VCaP (cell line): ENCODE measurements around the gene ETF1.

Experiments used
- H3K27ac ChIP-seq: fragments of 450-650 bp; 2 replicates; pipeline ENCODE4 v1.5.1; 2017
- CTCF ChIP-seq: fragments of 450-650 bp; conservative IDR thresholded peaks from 2 replicates; pipeline ENCODE4 v1.5.1; 2017; ENCODE audit warnings: mild to moderate bottlenecking, moderate library complexity

Gene ETF1

DNA sequence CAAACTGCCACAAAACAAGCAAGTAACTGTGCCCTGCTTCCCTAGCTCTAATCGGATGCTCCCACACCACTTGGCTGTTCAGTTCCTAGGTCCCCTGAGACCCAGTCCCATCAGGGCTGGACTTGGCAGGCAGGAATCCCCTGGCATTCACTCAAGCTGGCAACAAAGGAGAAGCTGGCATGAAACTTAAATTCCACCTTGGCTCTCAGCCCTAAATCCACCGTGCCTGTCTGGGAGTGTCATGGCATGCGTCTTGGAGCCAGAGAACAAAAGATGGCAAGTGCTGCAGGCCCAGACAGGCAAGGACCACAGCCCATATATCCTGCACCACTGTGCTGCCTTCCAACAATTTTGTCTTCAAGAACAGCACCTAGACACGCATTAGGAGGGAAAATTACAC, 38.2 kb downstream of the ETF1 start:
- TF ChIP-seq CTCF = no peak
- peak overlapping the region; percentile 77 for H3K27ac ChIP-seq

DNA sequence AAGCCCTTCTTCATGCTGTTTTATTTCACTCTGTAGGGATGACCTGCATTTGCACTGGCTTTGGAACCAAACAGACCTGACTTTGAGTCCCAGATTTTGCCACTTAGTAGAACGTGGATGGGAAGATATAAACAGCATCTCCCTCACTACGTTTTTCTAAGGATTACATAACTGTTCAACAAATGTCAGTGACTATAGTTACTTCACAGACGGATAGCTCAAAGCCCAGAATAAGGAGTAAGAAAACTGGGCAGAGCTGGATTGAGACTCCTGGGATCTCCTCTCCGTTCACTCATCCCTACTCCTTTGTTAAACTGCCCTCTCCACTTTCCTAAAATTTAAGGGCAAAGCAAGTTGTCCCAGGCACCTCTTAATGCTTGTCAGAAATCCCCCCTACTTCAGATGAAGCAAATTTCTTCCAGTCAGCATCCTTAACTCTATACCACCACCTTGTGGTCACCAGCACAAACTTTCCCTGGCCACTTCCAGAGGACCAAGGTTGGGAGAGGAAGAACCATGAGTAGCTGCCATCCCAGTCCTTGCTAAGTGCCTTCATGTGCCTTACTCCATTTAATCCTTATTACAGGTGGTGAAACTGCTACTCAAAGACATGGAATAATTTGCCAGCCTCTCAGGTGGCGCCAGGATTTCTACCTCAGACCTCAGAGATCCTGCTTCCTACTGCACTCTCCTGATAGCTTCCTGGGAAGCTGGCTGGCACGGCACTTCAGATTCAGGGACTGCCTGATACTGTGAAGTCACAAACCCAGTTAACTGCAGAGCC, 39.4 kb downstream of the ETF1 start:
- H3K27ac ChIP-seq = peak overlapping the region; percentile 77

DNA sequence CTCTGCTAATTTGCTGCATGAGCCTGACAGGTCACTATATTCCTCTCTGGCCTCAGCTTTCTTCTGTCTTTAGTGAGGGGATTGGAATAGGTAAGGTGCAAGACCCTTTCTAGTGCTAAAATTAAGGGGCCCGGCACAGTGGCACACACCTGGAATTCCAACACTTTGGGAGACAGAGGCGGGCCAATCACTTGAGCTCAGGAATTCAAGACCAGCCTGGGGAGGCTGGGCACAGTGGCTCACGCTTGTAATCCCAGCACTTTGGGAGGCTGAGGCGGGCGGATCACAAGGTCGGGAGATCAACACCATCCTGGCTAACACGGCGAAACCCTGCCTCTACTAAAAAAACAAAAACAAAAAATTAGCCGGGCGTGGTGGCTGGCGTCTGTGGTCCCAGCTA, 40.5 kb downstream of the ETF1 start:
- no peak for TF ChIP-seq CTCF
- H3K27ac ChIP-seq = peak overlapping the region; percentile 77; the same call in 1 of the 2 replicates

More for the DNA sequence above, 39.4 kb downstream of the ETF1 start:
- TF ChIP-seq CTCF = peak; percentile 95

DNA sequence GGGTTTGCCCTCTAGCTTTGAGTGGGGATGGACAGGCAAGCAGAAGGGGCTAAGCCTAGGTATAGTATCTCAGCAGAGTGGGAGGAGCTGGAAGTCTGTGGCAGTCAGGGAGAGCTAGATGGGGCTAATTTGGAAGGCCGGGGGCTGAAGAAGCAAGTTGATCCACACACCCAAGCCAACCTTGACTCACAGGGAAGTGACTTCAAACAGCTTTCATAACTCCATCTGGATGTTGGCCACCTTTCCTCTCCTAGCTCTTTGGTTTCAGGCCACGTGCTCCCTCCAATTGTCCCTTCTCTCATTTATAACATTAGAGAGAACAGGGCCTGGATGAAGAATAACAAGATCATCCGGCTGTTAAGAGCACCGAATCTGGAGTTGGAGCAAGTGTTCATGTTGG, 40.9 kb downstream of the ETF1 start:
- no peak overlapping the region; the same call in 1 of the 2 replicates for H3K27ac ChIP-seq
- TF ChIP-seq CTCF = no peak

- TF ChIP-seq CTCF = no peak
- H3K27ac ChIP-seq = no peak overlapping the region
Measured at GRCh38 chr5:138498376-138498775, 44.7 kb downstream of the ETF1 start.

- no peak overlapping the region for H3K27ac ChIP-seq
- no peak for TF ChIP-seq CTCF
Measured at GRCh38 chr5:138495351-138495750, 47.7 kb downstream of the ETF1 start.

- TF ChIP-seq CTCF = no peak
- peak overlapping the region; percentile 86 for H3K27ac ChIP-seq
Measured at GRCh38 chr5:138492560-138493045, 50.4 kb downstream of the ETF1 start.
